Renal cortical epithelial cell (primary cell): ENCODE measurements around the gene ASNS. TPM values are rescaled to one million over a fixed set of nuclear protein-coding genes. Genes with fewer than 3 reads are reported as not detected.

Experiments
- DNase-seq: peaks from one replicate; pipeline ENCODE4 v3.0.0-alpha.2; 2011; ENCODE audit warnings: low read depth
- total RNA-seq: library from RNA; depleted of rRNA; stranded (reverse); fragments of >200 nt; gene quantifications from 2 replicates; pipeline ENCODE4 v1.2.3, GENCODE V29; 2014

ASNS gene
- total RNA-seq, 1 donor from 2014 or later: 45.4 TPM

DNA sequence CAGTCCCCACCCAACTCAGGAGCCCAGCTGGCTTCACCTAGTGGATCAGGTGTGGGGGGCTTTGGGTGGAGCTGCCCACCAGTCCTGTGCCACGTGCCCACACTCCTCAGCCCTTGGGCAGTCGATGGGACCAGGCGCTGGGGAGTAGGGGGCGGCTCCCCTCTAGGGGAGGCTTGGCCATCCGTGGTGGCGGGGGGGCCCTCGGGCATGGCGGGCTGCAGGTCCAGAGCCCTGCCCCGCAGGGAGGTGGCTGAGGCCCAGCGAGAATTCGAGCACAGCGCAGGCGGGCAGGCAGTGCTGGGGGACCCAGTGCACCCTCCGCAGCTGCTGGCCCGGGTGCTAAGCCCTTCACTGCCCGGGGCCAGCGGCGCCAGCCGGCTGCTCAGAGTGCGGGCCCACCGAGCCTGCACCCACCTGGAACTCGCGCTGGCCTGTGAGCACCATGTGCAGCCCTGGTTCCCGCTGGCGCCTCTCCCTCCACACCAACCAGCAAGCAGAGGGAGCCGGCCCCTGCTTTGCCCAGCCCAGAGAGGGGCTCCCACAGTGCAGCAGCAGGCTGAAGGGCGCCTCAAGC is 29.3 kb downstream of the ASNS start:
- no peak for DNase-seq

DNA sequence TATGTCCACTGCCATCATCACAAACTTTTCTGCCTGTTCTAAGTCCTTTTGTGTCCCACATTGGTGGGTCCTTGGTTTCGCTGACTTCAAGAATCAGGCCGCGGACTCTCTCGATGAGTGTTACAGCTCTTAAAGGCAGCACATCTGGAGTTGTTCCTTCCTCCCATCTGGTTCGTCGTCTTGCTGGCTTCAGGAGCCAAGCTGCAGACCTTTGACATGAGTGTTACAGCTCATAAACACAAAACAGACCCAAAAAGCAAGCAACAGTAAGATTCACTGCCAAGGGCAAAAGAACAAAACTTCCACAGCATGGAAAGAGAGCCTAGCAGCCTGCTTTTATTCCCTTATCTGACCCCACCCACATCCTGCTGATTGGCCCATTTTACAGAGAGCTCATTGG is 30.2 kb downstream of the ASNS start:
- DNase-seq: no peak

DNA sequence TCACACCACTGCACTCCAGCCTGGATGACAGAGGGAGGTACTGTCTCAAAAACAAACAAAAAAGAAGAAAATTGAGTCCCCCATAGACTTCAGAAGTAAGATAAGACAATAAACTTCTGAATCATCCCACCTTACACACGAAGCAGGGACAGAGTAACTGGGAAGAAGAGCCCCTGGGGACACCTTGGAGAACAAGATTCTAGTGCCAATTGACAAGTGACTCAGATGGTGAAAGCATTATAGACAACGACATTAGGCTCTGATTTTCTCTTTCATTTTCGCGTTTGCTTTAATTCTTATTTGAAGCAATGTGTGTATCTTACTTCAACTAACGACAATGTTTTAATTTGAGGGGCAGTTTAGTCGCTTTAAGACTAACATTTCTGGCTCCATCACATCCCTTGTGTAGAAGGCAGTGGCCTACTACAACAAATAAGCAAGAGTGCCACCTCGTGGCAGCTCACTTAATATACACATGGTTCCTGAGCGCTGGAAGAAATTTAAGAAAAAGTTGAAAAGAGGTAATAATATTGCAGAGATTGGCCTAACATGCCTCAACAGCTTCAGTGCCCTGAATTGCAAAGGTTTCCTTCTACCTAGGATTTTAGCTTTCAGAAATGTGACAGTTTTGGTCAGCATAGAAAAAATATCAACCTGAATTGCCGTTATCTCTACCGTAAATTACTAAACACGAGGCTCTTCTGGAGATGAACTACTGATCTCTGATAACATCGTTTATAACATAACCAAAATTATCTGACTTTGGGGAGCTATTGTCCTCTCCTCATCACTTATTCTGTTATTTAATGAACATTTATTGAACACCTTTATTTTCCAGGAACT is 36.7 kb downstream of the ASNS start:
- DNase-seq: peak; percentile 66

DNA sequence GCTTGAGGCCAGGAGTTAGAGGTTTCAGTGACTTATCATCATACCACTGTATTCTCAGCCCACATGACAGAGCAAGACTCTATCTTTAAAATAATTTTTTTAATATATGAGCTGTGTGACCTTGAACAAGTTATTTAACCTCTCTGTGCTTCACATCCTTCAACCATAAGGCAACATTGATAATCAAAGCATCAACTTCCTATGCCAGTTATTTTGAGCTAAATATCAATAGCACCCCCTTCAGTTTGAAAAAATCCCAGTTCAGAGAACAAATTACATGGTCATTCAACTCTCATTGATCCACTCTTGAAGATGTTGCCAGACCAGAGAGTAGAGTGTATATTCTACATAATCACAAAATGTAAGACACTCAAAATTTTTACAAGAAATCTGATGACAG is 53.0 kb downstream of the ASNS start:
- DNase-seq: peak; percentile 25

DNA sequence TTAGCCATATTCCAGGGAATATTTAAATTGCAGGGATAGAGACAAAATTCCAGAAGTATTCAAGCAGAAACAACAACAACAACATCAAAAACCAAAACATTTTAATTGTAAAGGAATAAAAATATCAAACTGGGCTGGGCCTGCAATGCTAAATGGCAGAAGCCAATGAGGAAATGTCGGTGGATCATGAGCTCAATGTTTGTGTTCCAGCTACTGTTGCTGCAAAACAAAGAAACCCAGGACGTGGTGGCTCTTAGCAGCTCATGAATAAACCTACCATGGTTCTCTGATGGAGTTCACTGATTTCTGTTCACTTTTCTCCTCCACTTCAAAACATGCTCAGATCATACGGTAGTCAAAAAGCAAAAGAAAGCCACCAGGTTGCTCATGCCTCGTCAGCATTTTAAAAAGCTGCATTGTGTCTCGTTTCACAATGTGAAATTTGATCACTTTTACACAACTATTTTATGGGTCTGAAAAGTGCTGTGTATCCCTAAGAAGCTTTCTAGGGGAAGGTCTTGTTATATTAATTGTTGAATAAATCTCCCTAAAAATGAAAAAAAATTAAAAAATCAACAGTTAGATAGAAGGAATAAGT is 54.0 kb downstream of the ASNS start:
- DNase-seq: no peak

Other genes starting within 250 kb of the ASNS start
- gene TAC1, start 140.3 kb downstream of the ASNS start, total RNA-seq: 0.10 and 0.35 TPM in 2 replicates
- not detected in 2 replicates for gene OCM2, start 117.8 kb upstream of the ASNS start, total RNA-seq
- gene LMTK2, start 234.5 kb upstream of the ASNS start, total RNA-seq: 10.9 and 23.2 TPM in 2 replicates